GM23248 (cell line): ENCODE measurements around the gene FSTL4.

ENCODE experiments used
- EZH2 ChIP-seq: fragments of 200-600 bp; sonication (generic); IDR thresholded peaks from 2 replicates; pipeline ENCODE4 v1.6.1; 2018; ENCODE audit warnings: antibody characterized with exemption, mild to moderate bottlenecking; ENCODE audit not compliant: insufficient read depth, poor library complexity, severe bottlenecking
- EZH2phosphoT487 ChIP-seq: fragments of 200-600 bp; sonication (generic); IDR thresholded peaks from 2 replicates; pipeline ENCODE4 v1.6.1; 2018; ENCODE audit warnings: antibody characterized with exemption, moderate library complexity, mild to moderate bottlenecking, low read depth; ENCODE audit not compliant: insufficient read depth

GRCh38 chr5:133299728-133300127 is 312.6 kb downstream of the FSTL4 start:
- TF ChIP-seq EZH2: no peak
- TF ChIP-seq EZH2phosphoT487: no peak
